CD8-positive, alpha-beta memory T cell (primary cell): ENCODE measurements around the gene SHISA2. TPM values are rescaled to one million over a fixed set of nuclear protein-coding genes. Genes with fewer than 3 reads are reported as not detected.

ENCODE experiments used
- polyA plus RNA-seq: library from polyadenylated mRNA; unstranded; fragments of 300-500 nt; fragmentation: Illumina TruSeq; gene quantifications from one replicate; pipeline ENCODE4 v1.2.3, GENCODE V29; 2021
- total RNA-seq, 2 experiments: library from RNA; stranded (reverse); gene quantifications; one replicate each; pipeline ENCODE4 v1.2.3, GENCODE V29; 2021

The SHISA2 gene
- total and polyA plus RNA-seq, 3 experiments from 2014 or later = 0.07 TPM; not detected in 2

Other genes with a start within 250 kb of the SHISA2 start
- 10 to 100 TPM; 64.6 to 65.0 TPM for gene RNF6, start 170.3 kb upstream of the SHISA2 start, total RNA-seq
- 44.7 TPM for gene RNF6, start 170.3 kb upstream of the SHISA2 start, polyA plus RNA-seq
- gene CDK8, start 202.1 kb upstream of the SHISA2 start, total RNA-seq = 10 to 100 TPM; 27.9 to 28.0 TPM
- 4.8 TPM for gene CDK8, start 202.1 kb upstream of the SHISA2 start, polyA plus RNA-seq